HAP-1 (cell line): ENCODE measurements around the gene HOXA6.

Experiments
- DNase-seq, 2 experiments: peaks; one replicate each; pipeline ENCODE4 v3.0.0-alpha.2; 2016 to 2020; ENCODE audit warnings: low spot score in 2 of 2
- H3K27me3 ChIP-seq: fragments of 250-450 bp; sonication (Bioruptor Pico); 2 replicates; pipeline ENCODE4 v1.5.1; 2020; ENCODE audit warnings: low read depth, mild to moderate bottlenecking, moderate library complexity
- H3K36me3 ChIP-seq: fragments of 250-450 bp; sonication (Bioruptor Pico); replicated peaks from 2 replicates; pipeline ENCODE4 v1.5.1; 2020; ENCODE audit warnings: mild to moderate bottlenecking
- H3K4me1 ChIP-seq: fragments of 250-450 bp; sonication (Bioruptor Pico); 2 replicates; pipeline ENCODE4 v1.5.1; 2020; ENCODE audit warnings: mild to moderate bottlenecking
- H3K4me3 ChIP-seq: fragments of 250-450 bp; sonication (Bioruptor Pico); 2 replicates; pipeline ENCODE4 v1.5.1; 2020; ENCODE audit warnings: mild to moderate bottlenecking, moderate library complexity
- H3K9me3 ChIP-seq: fragments of 250-450 bp; sonication (Bioruptor Pico); 2 replicates; pipeline ENCODE4 v1.5.1; 2020; ENCODE audit warnings: mild to moderate bottlenecking, moderate library complexity
- in situ Hi-C: fragments of 300-500 bp; cut with MboI; formaldehyde crosslinking; loops from 3 replicates; pipeline ENCODE4 v1.14.3; 2020; ENCODE audit warnings: low sequenced_read_pairs, inconsistent platforms, mixed read lengths

The HOXA6 gene

GRCh38 chr7:27173511-27173955 lies 26.0 kb upstream of the HOXA6 start:
- H3K27me3 ChIP-seq: no peaks in the 10 kb centered on the region
- H3K4me3 ChIP-seq: peak overlapping the region; percentile 70
- H3K9me3 ChIP-seq: no peaks in the 10 kb centered on the region
- peaks cover 22% of the 10 kb centered on the region for H3K36me3 ChIP-seq
- in situ Hi-C loops: loop anchor here (25.0 kb wide), 1 partner anchor 961 kb away; the partner anchor contains the start of genes CBX3 and HNRNPA2B1
- peaks cover 11% of the 10 kb centered on the region for H3K4me1 ChIP-seq
- peak in 1 of 2 experiments; percentile 39 for DNase-seq

GRCh38 chr7:27172823-27173510 lies 25.4 kb upstream of the HOXA6 start:
- in situ Hi-C loops: loop anchor here (25.0 kb wide), 1 partner anchor 961 kb away; the partner anchor contains the start of genes CBX3 and HNRNPA2B1
- Histone ChIP-seq H3K36me3 (peaks cover 24% of the 10 kb centered on the region), H3K4me3 (peak overlapping the region; percentile 70), H3K27me3 (no peaks in the 10 kb centered on the region), H3K4me1 (peaks cover 11% of the 10 kb centered on the region), H3K9me3 (no peaks in the 10 kb centered on the region)
- DNase-seq: peak in 1 of 2 experiments; percentile 76

GRCh38 chr7:27172315-27172774 lies 24.8 kb upstream of the HOXA6 start:
- Histone ChIP-seq H3K9me3 (no peaks in the 10 kb centered on the region), H3K4me1 (peaks cover 9% of the 10 kb centered on the region), H3K4me3 (peak overlapping the region; percentile 70), H3K36me3 (peaks cover 29% of the 10 kb centered on the region), H3K27me3 (no peaks in the 10 kb centered on the region)
- peak; percentile 42 to 49 for DNase-seq
- in situ Hi-C loops: loop anchor here (25.0 kb wide), 1 partner anchor 960 kb away; the partner anchor contains the start of genes CBX3 and HNRNPA2B1

GRCh38 chr7:27171637-27172314 lies 24.2 kb upstream of the HOXA6 start:
- Histone ChIP-seq H3K27me3 (no peaks in the 10 kb centered on the region), H3K4me1 (peaks cover 9% of the 10 kb centered on the region), H3K4me3 (peak overlapping the region; percentile 70), H3K9me3 (no peaks in the 10 kb centered on the region), H3K36me3 (peaks cover 29% of the 10 kb centered on the region)
- in situ Hi-C loops: loop anchor here (25.0 kb wide), 1 partner anchor 959 kb away; the partner anchor contains the start of genes CBX3 and HNRNPA2B1
- peak; percentile 58 to 63 for DNase-seq

- H3K4me1 ChIP-seq: peaks cover 9% of the 10 kb centered on the region
- H3K9me3 ChIP-seq: no peaks in the 10 kb centered on the region
- in situ Hi-C loops: loop anchor here (25.0 kb wide), 1 partner anchor 959 kb away; the partner anchor contains the start of genes CBX3 and HNRNPA2B1
- no peaks in the 10 kb centered on the region for H3K27me3 ChIP-seq
- peak in 1 of 2 experiments; percentile 72 for DNase-seq
- H3K4me3 ChIP-seq: peak overlapping the region; percentile 70
- H3K36me3 ChIP-seq: peaks cover 29% of the 10 kb centered on the region
Measured at GRCh38 chr7:27171325-27171636, 23.7 kb upstream of the HOXA6 start.

GRCh38 chr7:27170426-27171324 lies 23.1 kb upstream of the HOXA6 start:
- Histone ChIP-seq H3K27me3 (no peaks in the 10 kb centered on the region), H3K9me3 (no peaks in the 10 kb centered on the region), H3K4me1 (peaks cover 9% of the 10 kb centered on the region), H3K36me3 (peaks cover 29% of the 10 kb centered on the region), H3K4me3 (peak overlapping the region; percentile 70)
- peak in 1 of 2 experiments; percentile 83 for DNase-seq
- in situ Hi-C loops: loop anchor here (25.0 kb wide), 1 partner anchor 958 kb away; the partner anchor contains the start of genes CBX3 and HNRNPA2B1

GRCh38 chr7:27169658-27170425 lies 22.3 kb upstream of the HOXA6 start:
- in situ Hi-C loops: loop anchor here (25.0 kb wide), 1 partner anchor 958 kb away; the partner anchor contains the start of genes CBX3 and HNRNPA2B1
- H3K4me1 ChIP-seq: peaks cover 8% of the 10 kb centered on the region
- peaks cover 29% of the 10 kb centered on the region for H3K36me3 ChIP-seq
- DNase-seq: peak; percentile 49 to 69
- no peaks in the 10 kb centered on the region for H3K27me3 ChIP-seq
- H3K9me3 ChIP-seq: no peaks in the 10 kb centered on the region
- peak overlapping the region; percentile 70 for H3K4me3 ChIP-seq

- DNase-seq: peak; percentile 62 to 76
- H3K4me3 ChIP-seq: peak overlapping the region; percentile 70
- in situ Hi-C loops: loop anchor here (25.0 kb wide), 1 partner anchor 956 kb away; the partner anchor contains the start of genes CBX3 and HNRNPA2B1
Measured at GRCh38 chr7:27168265-27168947, 20.8 kb upstream of the HOXA6 start.

GRCh38 chr7:27167916-27168264 lies 20.3 kb upstream of the HOXA6 start:
- Histone ChIP-seq H3K27me3 (no peaks in the 10 kb centered on the region), H3K36me3 (peaks cover 47% of the 10 kb centered on the region)
- in situ Hi-C loops: loop anchor here (25.0 kb wide), 1 partner anchor 956 kb away; the partner anchor contains the start of genes CBX3 and HNRNPA2B1

More at GRCh38 chr7:27168265-27168947, 20.8 kb upstream of the HOXA6 start:
- Histone ChIP-seq H3K27me3 (no peaks in the 10 kb centered on the region), H3K4me1 (peaks cover 3% of the 10 kb centered on the region; the same call in 1 of the 2 replicates), H3K9me3 (no peaks in the 10 kb centered on the region), H3K36me3 (peaks cover 42% of the 10 kb centered on the region)

GRCh38 chr7:27166531-27167505 lies 19.2 kb upstream of the HOXA6 start:
- peak overlapping the region; percentile 70 for H3K4me3 ChIP-seq
- H3K36me3 ChIP-seq: peaks cover 52% of the 10 kb centered on the region
- no peaks in the 10 kb centered on the region for H3K9me3 ChIP-seq
- peak; percentile 73 to 76 for DNase-seq
- peaks cover 3% of the 10 kb centered on the region; the same call in 1 of the 2 replicates for H3K4me1 ChIP-seq
- in situ Hi-C loops: loop anchor here (25.0 kb wide), 1 partner anchor 955 kb away; the partner anchor contains the start of genes CBX3 and HNRNPA2B1
- H3K27me3 ChIP-seq: no peaks in the 10 kb centered on the region

More at GRCh38 chr7:27167916-27168264, 20.3 kb upstream of the HOXA6 start:
- H3K4me1 ChIP-seq: peaks cover 3% of the 10 kb centered on the region; the same call in 1 of the 2 replicates
- H3K9me3 ChIP-seq: no peaks in the 10 kb centered on the region
- peak overlapping the region; percentile 70 for H3K4me3 ChIP-seq
- peak in 1 of 2 experiments; percentile 22 for DNase-seq
